ENCODE data around the gene NPAS3.

The NPAS3 gene

GRCh38 chr14:33433396-33433795, 494.7 kb downstream of the NPAS3 start:
- no peak for DNase-seq (ENCODE audit: low read depth)
- no peak overlapping the region for H3K4me3 ChIP-seq (ENCODE audit: control insufficient read depth, low read depth, low read length)
- no peak for TF ChIP-seq CTCF (conservative IDR thresholded peaks at IDR 0.05; ENCODE audit: control insufficient read depth, insufficient read depth, low read depth, low read length)

GRCh38 chr14:33435911-33436689, 497.4 kb downstream of the NPAS3 start:
- no peak for TF ChIP-seq CTCF (conservative IDR thresholded peaks at IDR 0.05; ENCODE audit: control insufficient read depth, insufficient read depth, low read depth, low read length)
- DNase-seq (ENCODE audit: low read depth): peak; percentile 87
- no peak overlapping the region for H3K4me3 ChIP-seq (ENCODE audit: control insufficient read depth, low read depth, low read length)

GRCh38 chr14:33441633-33442032, 503.0 kb downstream of the NPAS3 start:
- no peak for TF ChIP-seq CTCF (conservative IDR thresholded peaks at IDR 0.05; ENCODE audit: control insufficient read depth, insufficient read depth, low read depth, low read length)
- DNase-seq (ENCODE audit: low read depth): no peak
- no peak overlapping the region for H3K4me3 ChIP-seq (ENCODE audit: control insufficient read depth, low read depth, low read length)

GRCh38 chr14:33444136-33444535, 505.5 kb downstream of the NPAS3 start:
- no peak for DNase-seq (ENCODE audit: low read depth)
- no peak for TF ChIP-seq CTCF (conservative IDR thresholded peaks at IDR 0.05; ENCODE audit: control insufficient read depth, insufficient read depth, low read depth, low read length)
- H3K4me3 ChIP-seq (ENCODE audit: control insufficient read depth, low read depth, low read length): no peak overlapping the region

- no peak overlapping the region for H3K4me3 ChIP-seq (ENCODE audit: control insufficient read depth, low read depth, low read length)
- no peak for DNase-seq (ENCODE audit: low read depth)
- no peak for TF ChIP-seq CTCF (conservative IDR thresholded peaks at IDR 0.05; ENCODE audit: control insufficient read depth, insufficient read depth, low read depth, low read length)
Observed at GRCh38 chr14:33449268-33449667, 510.6 kb downstream of the NPAS3 start.

- H3K4me3 ChIP-seq (ENCODE audit: control insufficient read depth, low read depth, low read length): no peak overlapping the region
- DNase-seq (ENCODE audit: low read depth): no peak
- no peak for TF ChIP-seq CTCF (conservative IDR thresholded peaks at IDR 0.05; ENCODE audit: control insufficient read depth, insufficient read depth, low read depth, low read length)
Observed at GRCh38 chr14:33449703-33450395, 511.2 kb downstream of the NPAS3 start.

Data from fibroblast of mammary gland (primary cell).